T1000 (cell line): ENCODE results near the gene SCAMP5.

Experiments
- DNase-seq: peaks from one replicate; lab custom pipeline; 2025; ENCODE audit warnings: mixed read lengths; lab: John Stamatoyannopoulos, UW

Gene SCAMP5

GRCh38 chr15:75023181-75023871, 28.0 kb downstream of the SCAMP5 start, which contains the start of gene PPCDC:
Gene PPCDC (plus strand): TSS chr15:75023590. CDS start chr15:75028319, 4,729 bp downstream.
- DNase-seq: peak; percentile 90

- DNase-seq: no peak
Observed at GRCh38 chr15:75023872-75024636, 28.7 kb downstream of the SCAMP5 start.

- DNase-seq: no peak
Observed at GRCh38 chr15:75025107-75025506, 29.7 kb downstream of the SCAMP5 start.

- no peak for DNase-seq
Observed at GRCh38 chr15:75025548-75026260, 30.3 kb downstream of the SCAMP5 start.

GRCh38 chr15:75027551-75027950, 32.2 kb downstream of the SCAMP5 start:
- DNase-seq: no peak

- no peak for DNase-seq
Observed at GRCh38 chr15:75028991-75029377, 33.6 kb downstream of the SCAMP5 start.

- DNase-seq: peak; percentile 95
Observed at GRCh38 chr15:75029378-75030022, 34.1 kb downstream of the SCAMP5 start.

GRCh38 chr15:75030023-75030413, 34.7 kb downstream of the SCAMP5 start:
- DNase-seq: peak; percentile 53

- DNase-seq: no peak
Observed at GRCh38 chr15:75030424-75030823, 35.1 kb downstream of the SCAMP5 start.

- no peak for DNase-seq
Observed at GRCh38 chr15:75031848-75032247, 36.5 kb downstream of the SCAMP5 start.

- DNase-seq: no peak
Observed at GRCh38 chr15:75032395-75032794, 37.0 kb downstream of the SCAMP5 start.

- DNase-seq: no peak
Observed at GRCh38 chr15:75033809-75034208, 38.4 kb downstream of the SCAMP5 start.

- no peak for DNase-seq
Observed at GRCh38 chr15:75034615-75035014, 39.3 kb downstream of the SCAMP5 start.

GRCh38 chr15:75036212-75036616, 40.9 kb downstream of the SCAMP5 start:
- peak; percentile 23 for DNase-seq

- no peak for DNase-seq
Observed at GRCh38 chr15:75037685-75038084, 42.3 kb downstream of the SCAMP5 start.

- DNase-seq: no peak
Observed at GRCh38 chr15:75038231-75038630, 42.9 kb downstream of the SCAMP5 start.

GRCh38 chr15:75042730-75043508, 47.6 kb downstream of the SCAMP5 start:
- no peak for DNase-seq

- DNase-seq: peak; percentile 92
Observed at GRCh38 chr15:75043509-75044257, 48.3 kb downstream of the SCAMP5 start.

GRCh38 chr15:75044258-75044878, 49.0 kb downstream of the SCAMP5 start:
- no peak for DNase-seq

GRCh38 chr15:75045332-75046015, 50.1 kb downstream of the SCAMP5 start:
- DNase-seq: no peak
